K562 (cell line): ENCODE measurements around the gene AIDA. TPM values are rescaled to one million over a fixed set of nuclear protein-coding genes. Genes with fewer than 3 reads are reported as not detected.
A peak's percentile ranks its signal among the peaks of the same experiment; 100 is the strongest.

Experiments used
- ARID1B ChIP-seq: fragments of 450-650 bp; IDR thresholded peaks from 2 replicates; pipeline ENCODE4 v1.6.1; 2016; ENCODE audit warnings: antibody characterized with exemption, mild to moderate bottlenecking, inconsistent platforms
- CLOCK ChIP-seq: fragments of 250-450 bp; sonication (Bioruptor Pico); IDR thresholded peaks from 2 replicates; pipeline ENCODE4 v1.4.0; 2020; ENCODE audit warnings: mild to moderate bottlenecking, moderate library complexity, borderline replicate concordance
- COPS2 ChIP-seq: fragments of 450-650 bp; conservative IDR thresholded peaks from 2 replicates; pipeline ENCODE4 v1.6.1; 2016; ENCODE audit warnings: mild to moderate bottlenecking, moderate library complexity
- CREBBP ChIP-seq: IDR thresholded peaks from one replicate; pipeline ENCODE4 v1.6.1; 2012; ENCODE audit warnings: low read depth, mild to moderate bottlenecking, control low read depth, inconsistent platforms, low read length
- CREM ChIP-seq: IDR thresholded peaks from 2 replicates; pipeline ENCODE4 v1.6.1; 2014; ENCODE audit warnings: antibody characterized with exemption, low read depth
- HDAC2 ChIP-seq: fragments of 450-650 bp; IDR thresholded peaks from 2 replicates; pipeline ENCODE4 v1.6.1; 2016; ENCODE audit warnings: mild to moderate bottlenecking
- NFXL1 ChIP-seq: fragments of 450-650 bp; formaldehyde crosslinking; IDR thresholded peaks from 2 replicates; pipeline ENCODE4 v1.4.0; 2021; ENCODE audit warnings: mild to moderate bottlenecking
- NR1H2 ChIP-seq: sonication (generic); formaldehyde crosslinking; IDR thresholded peaks from 2 replicates; pipeline ENCODE4 v1.4.0; 2020; ENCODE audit warnings: mild to moderate bottlenecking, missing genetic modification reagents
- RBM39 ChIP-seq: fragments of 200-400 bp; formaldehyde crosslinking; optimal IDR thresholded peaks from 2 replicates; pipeline ENCODE3; 2018; ENCODE audit warnings: low read depth, low read length
- RHOXF2B ChIP-seq: fragments of 250-450 bp; sonication (Bioruptor Pico); conservative IDR thresholded peaks from 2 replicates; pipeline ENCODE4 v1.5.1; 2021
- SIX5 ChIP-seq, 2 experiments: IDR thresholded peaks; 2 replicates each; pipeline ENCODE4 v1.6.1; 2011; ENCODE audit warnings: low read length in 2 of 2, borderline replicate concordance in 1 of 2, low read depth in 1 of 2, mild to moderate bottlenecking in 1 of 2, moderate library complexity in 1 of 2; ENCODE audit not compliant: insufficient read depth in 1 of 2
- TCF15 ChIP-seq: fragments of 250-450 bp; sonication (Bioruptor Pico); IDR thresholded peaks from 2 replicates; pipeline ENCODE4 v1.8.0; 2022; ENCODE audit warnings: moderate library complexity, mild to moderate bottlenecking, inconsistent platforms
- TFAM ChIP-seq: fragments of 250-450 bp; sonication (Bioruptor Pico); conservative IDR thresholded peaks from 2 replicates; pipeline ENCODE4 v1.5.0; 2021; ENCODE audit warnings: mild to moderate bottlenecking, moderate library complexity
- THRA ChIP-seq: fragments of 450-650 bp; IDR thresholded peaks from 2 replicates; pipeline ENCODE4 v1.6.1; 2017; ENCODE audit warnings: mild to moderate bottlenecking, moderate library complexity
- XRCC5 ChIP-seq: fragments of 200-400 bp; formaldehyde crosslinking; IDR thresholded peaks from 2 replicates; pipeline ENCODE4 v1.6.1; 2017; ENCODE audit warnings: low read depth, mild to moderate bottlenecking, low read length
- YY1 ChIP-seq, 3 experiments: IDR thresholded peaks; 2 replicates each; pipeline ENCODE4 v1.6.1; 2011; ENCODE audit warnings: low read length in 2 of 3, mild to moderate bottlenecking in 2 of 3, moderate library complexity in 2 of 3, borderline replicate concordance in 1 of 3, control low read depth in 1 of 3, low read depth in 1 of 3; ENCODE audit not compliant: insufficient read depth in 3 of 3, insufficient replicate concordance in 2 of 3, control insufficient read depth in 1 of 3, insufficient read length in 1 of 3; ENCODE audit errors: extremely low read depth in 1 of 3
- ZBTB17 ChIP-seq: fragments of 450-650 bp; formaldehyde crosslinking; IDR thresholded peaks from 2 replicates; pipeline ENCODE4 v1.4.0; 2020; ENCODE audit warnings: mild to moderate bottlenecking
- ZBTB8A ChIP-seq: fragments of 450-650 bp; IDR thresholded peaks from 2 replicates; pipeline ENCODE4 v1.6.1; 2018; ENCODE audit warnings: mild to moderate bottlenecking, moderate library complexity; ENCODE audit not compliant: partially characterized antibody
- ZC3H4 ChIP-seq: sonication (generic); formaldehyde crosslinking; IDR thresholded peaks from 2 replicates; pipeline ENCODE4 v1.9.0; 2021; ENCODE audit warnings: missing genetic modification reagents, borderline replicate concordance
- ZC3H8 ChIP-seq: fragments of 450-650 bp; IDR thresholded peaks from 2 replicates; pipeline ENCODE4 v1.6.1; 2017
- ZFPM2 ChIP-seq: fragments of 250-450 bp; sonication (Bioruptor Pico); IDR thresholded peaks from 2 replicates; pipeline ENCODE4 v1.5.1; 2022; ENCODE audit warnings: mild to moderate bottlenecking
- ZNF175 ChIP-seq: fragments of 200-800 bp; sonication (Bioruptor generic); IDR thresholded peaks from 2 replicates; pipeline ENCODE4 v1.6.1; 2016; ENCODE audit warnings: low read depth, mild to moderate bottlenecking, missing genetic modification characterization, missing compliant biosample characterization
- ZNF263 ChIP-seq: sonication (generic); formaldehyde crosslinking; IDR thresholded peaks from 2 replicates; pipeline ENCODE4 v1.8.0; 2022; ENCODE audit warnings: mild to moderate bottlenecking, missing genetic modification reagents, borderline replicate concordance
- ZNF384 ChIP-seq: IDR thresholded peaks from 2 replicates; pipeline ENCODE4 v1.6.1; 2012; ENCODE audit warnings: low read depth, low read length, improper control_type of control experiment
- ZNF507 ChIP-seq: conservative IDR thresholded peaks from 2 replicates; pipeline ENCODE4 v1.6.1; 2017; ENCODE audit warnings: missing genetic modification characterization, missing compliant biosample characterization
- polyA plus RNA-seq, 8 experiments: library from polyadenylated mRNA; depleted of rRNA in 4 of 8; stranded (reverse) in 5 of 8; unstranded in 3 of 8; fragments of >200 nt; fragmentation: Nextera tagmentation in 2 of 8; fragmentation: Illumina TruSeq in 1 of 8; extraction: Ambion mirVana in 2 of 8; extraction: Trizol in 1 of 8; gene quantifications; 2 replicates each; pipeline versions ENCODE4 v1.2.1 to v1.2.3, GENCODE V29; 2011 to 2014; ENCODE audit warnings: inconsistent platforms in 1 of 8, missing spikeins in 1 of 8
- total RNA-seq, 7 experiments: library from RNA; depleted of rRNA in 6 of 7; stranded (reverse); fragments of >200 nt in 6 of 7; fragmentation: Illumina TruSeq in 2 of 7; extraction: Trizol in 2 of 7; gene quantifications; 2 replicates each; pipeline versions ENCODE4 v1.2.1 to v1.2.3, GENCODE V29; 2011 to 2021; ENCODE audit warnings: low replicate concordance in 1 of 7

The AIDA gene
- total and polyA plus RNA-seq, 9 of the 15 experiments (the other 6 are each of a cell fraction or from before 2014, with no cell fraction given), result 18.2 to 77.9 (median 24.9) TPM

GRCh38 chr1:222643938-222644635 lies 68.2 kb downstream of the AIDA start (continued):
- TF ChIP-seq ZBTB8A, result no peak
- peak; percentile 51; the same call in 1 of the 2 replicates for TF ChIP-seq ARID1B
- TF ChIP-seq ZNF507, result no peak
- no peak for TF ChIP-seq NFXL1 (CRISPR knock-in tag)
- TF ChIP-seq TCF15 (CRISPR knock-in tag), result no peak
- TF ChIP-seq SIX5 (IDR thresholded peaks at IDR 0.05; ENCODE audit: borderline replicate concordance in 1 of 2, insufficient read depth in 1 of 2, low read depth in 1 of 2, low read length in 2 of 2), result peak; percentile 46 to 55; a peak in 3 of 4 replicates
- TF ChIP-seq ZNF263, result peak; percentile 72; the same call in 1 of the 2 replicates
- no peak for TF ChIP-seq ZC3H4 (CRISPR knock-in tag)
- TF ChIP-seq NR1H2 (CRISPR knock-in tag), result no peak
- no peak for TF ChIP-seq TFAM (CRISPR knock-in tag)
- TF ChIP-seq ZNF384, result peak; percentile 39; the same call in 1 of the 2 replicates
- no peak for TF ChIP-seq ZC3H8
- peak; percentile 78 for TF ChIP-seq ZBTB17
- TF ChIP-seq YY1 (IDR thresholded peaks at IDR 0.05; ENCODE audit: borderline replicate concordance in 1 of 3, control insufficient read depth in 1 of 3, extremely low read depth in 1 of 3, insufficient read depth in 3 of 3, insufficient read length in 1 of 3, insufficient replicate concordance in 2 of 3, low read depth in 1 of 3, low read length in 2 of 3), result peak in 2 of 3 experiments; percentile 51 to 81
- TF ChIP-seq ZFPM2 (CRISPR knock-in tag), result no peak
- peak; percentile 99 for TF ChIP-seq CREM
- TF ChIP-seq XRCC5, result 0 out of 2 replicates have a peak, but pooled peaks have one; percentile 52
- no peak for TF ChIP-seq THRA
- TF ChIP-seq COPS2, result no peak
- TF ChIP-seq CREBBP, result no peak
- TF ChIP-seq HDAC2, result no peak
- TF ChIP-seq RBM39, result no peak
- TF ChIP-seq ZNF175, result no peak; the same call in 1 of the 2 replicates
- no peak for TF ChIP-seq CLOCK (CRISPR knock-in tag)
- TF ChIP-seq RHOXF2B (CRISPR knock-in tag), result no peak
